Spleen (tissue), 7 donors: ENCODE results near the gene TMEM92.

Source experiments
- CTCF ChIP-seq, 11 experiments: fragments of 200-600 bp in 7 of 11; fragments of 450-650 bp in 4 of 11; sonication (generic) in 4 of 11; IDR thresholded peaks in 8 of 11; conservative IDR thresholded peaks in 3 of 11; 1 replicate in 7 of 11; 2 replicates in 4 of 11; pipeline versions ENCODE4 v1.4.0 to v1.8.0; 2016 to 2021; ENCODE audit warnings: antibody characterized with exemption in 11 of 11, inconsistent platforms in 4 of 11, mild to moderate bottlenecking in 1 of 11
- POLR2A ChIP-seq, 3 donors: fragments of 450-650 bp; IDR thresholded peaks; one replicate each; pipeline ENCODE4 v1.5.1; 2017; ENCODE audit warnings: antibody characterized with exemption in 3 of 3, mild to moderate bottlenecking in 1 of 3
- POLR2AphosphoS5 ChIP-seq, 3 donors: sonication (generic); formaldehyde crosslinking; IDR thresholded peaks; one replicate each; pipeline ENCODE4 v1.5.1; 2017; ENCODE audit warnings: antibody characterized with exemption in 3 of 3
- donor health status: DM: no; HTN: no; CAD: no; lungs with moderate emphysema.
- donor health status: DM: no; HTN: no; CAD: no.
- donor health status: DM: no; HTN: no; CAD: no.

- TF ChIP-seq CTCF (IDR thresholded peaks at IDR 0.05 in 8 of 11, conservative IDR thresholded peaks at IDR 0.05 in 3 of 11) = no peak
- no peak for TF ChIP-seq POLR2A (IDR thresholded peaks at IDR 0.05)
- TF ChIP-seq POLR2AphosphoS5 (IDR thresholded peaks at IDR 0.05) = no peak
Observed at GRCh38 chr17:50325906-50326305, 51.6 kb downstream of the TMEM92 start.
